Pons (tissue), 1 donor: ENCODE results near the gene FMN1.
"Not testable (repeated sequence)": the region's sequence is repeated elsewhere in the genome, so short reads cannot be mapped to it uniquely, and the experiment has no call there.

Source experiments
- DNase-seq: peaks from one replicate; pipeline ENCODE4 v3.0.0-alpha.2; 2016; ENCODE audit warnings: low spot score

FMN1 gene

GRCh38 chr15:32853592-32853991 lies 340.9 kb downstream of the FMN1 start:
- no peak for DNase-seq

- DNase-seq = no peak
Observed at GRCh38 chr15:32852771-32853170, 341.7 kb downstream of the FMN1 start.

GRCh38 chr15:32852017-32852416 lies 342.5 kb downstream of the FMN1 start:
- no peak for DNase-seq

GRCh38 chr15:32851572-32851971 lies 342.9 kb downstream of the FMN1 start:
- no peak for DNase-seq

- no peak for DNase-seq
Observed at GRCh38 chr15:32849769-32850668, 344.5 kb downstream of the FMN1 start.

GRCh38 chr15:32846671-32847070 lies 347.8 kb downstream of the FMN1 start:
- not testable (repeated sequence) for DNase-seq

- DNase-seq = peak; percentile 39
Observed at GRCh38 chr15:32844118-32844711, 350.3 kb downstream of the FMN1 start.

- no peak for DNase-seq
Observed at GRCh38 chr15:32843219-32843815, 351.2 kb downstream of the FMN1 start.

- DNase-seq = no peak
Observed at GRCh38 chr15:32842081-32842480, 352.4 kb downstream of the FMN1 start.

- no peak for DNase-seq
Observed at GRCh38 chr15:32840507-32841245, 353.8 kb downstream of the FMN1 start.

GRCh38 chr15:32838820-32839219 lies 355.7 kb downstream of the FMN1 start:
- DNase-seq = peak; percentile 77

- DNase-seq = peak; percentile 64
Observed at GRCh38 chr15:32838338-32838737, 356.2 kb downstream of the FMN1 start.

- no peak for DNase-seq
Observed at GRCh38 chr15:32837935-32838334, 356.6 kb downstream of the FMN1 start.

- peak; percentile 68 for DNase-seq
Observed at GRCh38 chr15:32834156-32834555, 360.4 kb downstream of the FMN1 start.

- DNase-seq = no peak
Observed at GRCh38 chr15:32833379-32833821, 361.1 kb downstream of the FMN1 start.

GRCh38 chr15:32831485-32831884 lies 363.0 kb downstream of the FMN1 start:
- no peak for DNase-seq

- no peak for DNase-seq
Observed at GRCh38 chr15:32830241-32830640, 364.3 kb downstream of the FMN1 start.

- DNase-seq = no peak
Observed at GRCh38 chr15:32829436-32829835, 365.1 kb downstream of the FMN1 start.

GRCh38 chr15:32828507-32829186 lies 365.9 kb downstream of the FMN1 start:
- no peak for DNase-seq

GRCh38 chr15:32826685-32827084 lies 367.8 kb downstream of the FMN1 start:
- no peak for DNase-seq

GRCh38 chr15:32825219-32825618 lies 369.3 kb downstream of the FMN1 start:
- no peak for DNase-seq

- no peak for DNase-seq
Observed at GRCh38 chr15:32824777-32825176, 369.7 kb downstream of the FMN1 start.
